Activated gamma-delta T cell treated with anti-CD3 and anti-CD28 coated beads, Interleukin-2, amount 50 U/mL, for 16 hours (primary cell): ENCODE results near the gene PRR30.

ENCODE experiments used
- DNase-seq: peaks from one replicate; pipeline ENCODE4 v3.0.0-alpha.2; 2020; ENCODE audit warnings: low read depth

PRR30 gene

GRCh38 chr2:27097341-27097740 is 41.9 kb downstream of the PRR30 start:
- DNase-seq, result no peak

GRCh38 chr2:27096748-27097297 is 42.4 kb downstream of the PRR30 start:
- no peak for DNase-seq

GRCh38 chr2:27095745-27096651 is 43.2 kb downstream of the PRR30 start:
- no peak for DNase-seq

GRCh38 chr2:27095427-27095744 is 43.8 kb downstream of the PRR30 start:
- DNase-seq, result no peak

- DNase-seq, result no peak
Observed at GRCh38 chr2:27094353-27094984, 44.7 kb downstream of the PRR30 start.

GRCh38 chr2:27093430-27094352 is 45.5 kb downstream of the PRR30 start:
- DNase-seq, result no peak

GRCh38 chr2:27092696-27093429 is 46.3 kb downstream of the PRR30 start:
- DNase-seq, result no peak

- no peak for DNase-seq
Observed at GRCh38 chr2:27091746-27092695, 47.2 kb downstream of the PRR30 start.

- DNase-seq, result no peak
Observed at GRCh38 chr2:27089111-27089954, 49.9 kb downstream of the PRR30 start.

- DNase-seq, result no peak
Observed at GRCh38 chr2:27088634-27089033, 50.6 kb downstream of the PRR30 start.

- no peak for DNase-seq
Observed at GRCh38 chr2:27087823-27088410, 51.3 kb downstream of the PRR30 start.
